Activated effector memory CD4-positive, alpha-beta T cell treated with anti-CD3 and anti-CD28 coated beads, Interleukin-2, amount 50 U/mL, for 16 hours (primary cell): ENCODE results near the gene ADCY7.

Experiments used
- DNase-seq: peaks from one replicate; pipeline ENCODE4 v3.0.0-alpha.2; 2020

The ADCY7 gene

GRCh38 chr16:50251375-50252081, 14.8 kb upstream of the ADCY7 start:
- DNase-seq: no peak

- no peak for DNase-seq
These were observed 14.2 kb upstream of the ADCY7 start for GRCh38 chr16:50252082-50252611.

- no peak for DNase-seq
These were observed 13.4 kb upstream of the ADCY7 start for GRCh38 chr16:50252874-50253513.

- DNase-seq: no peak
These were observed 12.8 kb upstream of the ADCY7 start for GRCh38 chr16:50253514-50253910.

GRCh38 chr16:50254072-50254471, 12.3 kb upstream of the ADCY7 start:
- DNase-seq: no peak

GRCh38 chr16:50255538-50255937, 10.8 kb upstream of the ADCY7 start:
- DNase-seq: no peak

GRCh38 chr16:50256604-50257003, 9.7 kb upstream of the ADCY7 start:
- DNase-seq: no peak

GRCh38 chr16:50257876-50258275, 8.5 kb upstream of the ADCY7 start:
- DNase-seq: no peak

- DNase-seq: no peak
These were observed 6.8 kb upstream of the ADCY7 start for GRCh38 chr16:50259334-50260205.

- DNase-seq: peak; percentile 30
These were observed 5.9 kb upstream of the ADCY7 start for GRCh38 chr16:50260206-50261159.

GRCh38 chr16:50261160-50261706, 5.1 kb upstream of the ADCY7 start:
- DNase-seq: peak; percentile 48

- no peak for DNase-seq
These were observed 4.6 kb upstream of the ADCY7 start for GRCh38 chr16:50261707-50262235.

- DNase-seq: peak; percentile 58
These were observed 3.1 kb upstream of the ADCY7 start for GRCh38 chr16:50263060-50263909.

GRCh38 chr16:50263940-50264929, 2.1 kb upstream of the ADCY7 start:
- DNase-seq: peak; percentile 67

- DNase-seq: peak; percentile 76
These were observed 1.1 kb upstream of the ADCY7 start for GRCh38 chr16:50265260-50265659.

GRCh38 chr16:50265716-50266336, 525 bp upstream of the ADCY7 start:
- peak; percentile 58 for DNase-seq

- peak; percentile 63 for DNase-seq
These were observed 840 bp downstream of the ADCY7 start for GRCh38 chr16:50267151-50267631.

GRCh38 chr16:50267651-50268050, 1.3 kb downstream of the ADCY7 start:
- peak; percentile 73 for DNase-seq

- peak; percentile 62 for DNase-seq
These were observed 2.0 kb downstream of the ADCY7 start for GRCh38 chr16:50268352-50268751.
